ENCODE measurements around the gene TJP2. TPM values are rescaled to one million over a fixed set of nuclear protein-coding genes. Genes with fewer than 3 reads are reported as not detected.

TJP2 gene
- 4.1 to 5.2 TPM (median 4.8 TPM) in 5 replicates for total RNA-seq (2022; extraction: Qiagen RNA extraction; ENCODE audit: low read depth)

DNA sequence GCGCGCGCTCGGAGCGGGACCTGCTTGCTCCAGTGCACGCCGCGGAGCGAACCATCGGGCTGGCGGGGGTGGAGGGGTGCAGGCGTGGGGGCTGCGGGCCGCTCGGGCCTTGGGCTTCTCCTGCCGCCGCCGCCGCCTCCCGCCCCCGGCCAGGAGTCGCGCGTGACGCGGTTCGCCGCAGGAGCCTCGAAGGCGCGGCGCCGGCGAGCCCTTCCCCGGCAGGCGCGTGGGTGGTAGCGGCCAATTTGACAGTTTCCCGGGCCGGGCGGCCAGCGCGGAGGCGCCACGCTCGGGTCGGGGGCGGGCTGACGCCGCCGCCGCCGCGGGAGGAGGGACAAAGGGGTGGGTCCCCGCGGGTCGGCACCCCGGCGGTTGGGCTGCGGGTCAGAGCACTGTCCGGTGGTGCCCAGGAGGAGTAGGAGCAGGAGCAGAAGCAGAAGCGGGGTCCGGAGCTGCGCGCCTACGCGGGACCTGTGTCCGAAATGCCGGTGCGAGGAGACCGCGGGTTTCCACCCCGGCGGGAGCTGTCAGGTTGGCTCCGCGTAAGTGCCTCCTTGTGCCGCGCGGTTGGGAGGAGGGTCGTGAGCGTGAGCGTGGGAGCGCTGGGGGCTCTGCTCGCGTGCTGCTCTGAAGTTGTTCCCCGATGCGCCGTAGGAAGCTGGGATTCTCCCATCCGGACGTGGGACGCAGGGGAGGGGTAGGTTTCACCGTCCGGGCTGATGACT, at the start of gene TJP2:
TSS of gene TJP2 (plus strand) at position 387 of the 725 bp plus-strand sequence. CDS start at position 483, 96 bp downstream.

Other genes starting within 250 kb of the TJP2 start
- not detected in 5 replicates for gene PRKACG, start 160.2 kb upstream of the TJP2 start, total RNA-seq (2022; extraction: Qiagen RNA extraction; ENCODE audit: low read depth)
- gene FXN, start 138.5 kb upstream of the TJP2 start, total RNA-seq (2022; extraction: Qiagen RNA extraction; ENCODE audit: low read depth), result 21.6 to 31.9 TPM (median 29.3 TPM) in 5 replicates
- gene ENTREP1, start 150.9 kb downstream of the TJP2 start, total RNA-seq (2022; extraction: Qiagen RNA extraction; ENCODE audit: low read depth), result 0.48 to 0.73 TPM (median 0.50 TPM) in 5 replicates